IMR-90 (cell line): Measurements from ENCODE around the gene CKS1B. TPM values are rescaled to one million over a fixed set of nuclear protein-coding genes. Genes with fewer than 3 reads are reported as not detected.

Source experiments
- ATAC-seq: fragments of 200-7000 bp; cut with Tn5 transposase; 2 replicates; pipeline ENCODE4 v1.9.1; 2020; ENCODE audit warnings: low read depth, mild to moderate bottlenecking, moderate library complexity
- BruUV-seq: library from RNA; stranded (reverse); fragments of 400-500 nt; replicated peaks from 2 replicates; lab custom pipeline; 2021; lab: Mats Ljungman, UMichigan
- CTCF ChIA-PET: fragments of 300-600 bp; formaldehyde crosslinking; extraction: SDS; loops from one replicate; lab custom pipeline; 2021; ENCODE audit warnings: antibody characterized with exemption; lab: Yijun Ruan, JAX
- POLR2A ChIA-PET: fragments of 300-600 bp; sonication (Branson Sonifier 250); formaldehyde crosslinking; loops from one replicate; lab custom pipeline; 2022; ENCODE audit warnings: antibody characterized with exemption; ENCODE audit not compliant: unreplicated experiment; lab: Charles Lee
- DNase-seq: peaks from one replicate; pipeline ENCODE4 v3.0.0; 2013
- H2AFZ ChIP-seq: replicated peaks from 2 replicates; pipeline ENCODE3; 2013; ENCODE audit warnings: low read length, mild to moderate bottlenecking; ENCODE audit not compliant: poor library complexity
- H2AK5ac ChIP-seq: 2 replicates; pipeline ENCODE4 v1.6.1; 2013; ENCODE audit warnings: low read depth, low read length, inconsistent platforms
- H2AK9ac ChIP-seq: replicated peaks from 2 replicates; pipeline ENCODE3; 2013; ENCODE audit warnings: mild to moderate bottlenecking, low read depth, low read length, moderate library complexity; ENCODE audit not compliant: poor library complexity
- H2BK120ac ChIP-seq: 2 replicates; pipeline ENCODE4 v1.6.1; 2013; ENCODE audit warnings: low read depth, low read length, inconsistent platforms
- H2BK15ac ChIP-seq: 3 replicates; pipeline ENCODE4 v1.6.1; 2013; ENCODE audit warnings: low read depth, low read length, inconsistent platforms
- H2BK20ac ChIP-seq: 2 replicates; pipeline ENCODE4 v1.6.1; 2013; ENCODE audit warnings: low read depth, mild to moderate bottlenecking, inconsistent platforms, low read length, moderate library complexity
- H2BK5ac ChIP-seq: 2 replicates; pipeline ENCODE4 v1.6.1; 2013; ENCODE audit warnings: mild to moderate bottlenecking, low read depth, low read length, inconsistent platforms; ENCODE audit not compliant: poor library complexity, severe bottlenecking
- H3K14ac ChIP-seq: replicated peaks from 2 replicates; pipeline ENCODE4 v1.6.1; 2013; ENCODE audit warnings: low read depth, low read length, inconsistent platforms
- H3K18ac ChIP-seq: 2 replicates; pipeline ENCODE4 v1.6.1; 2013; ENCODE audit warnings: low read depth, low read length, control low read depth
- H3K23ac ChIP-seq: 2 replicates; pipeline ENCODE4 v1.6.1; 2013; ENCODE audit warnings: low read depth, low read length, inconsistent platforms
- H3K27ac ChIP-seq: 2 replicates; pipeline ENCODE4 v1.5.1; 2013; ENCODE audit warnings: mild to moderate bottlenecking, control low read depth, low read length; ENCODE audit not compliant: insufficient read depth
- H3K27me3 ChIP-seq: 2 replicates; pipeline ENCODE4 v1.6.1; 2013; ENCODE audit warnings: low read length; ENCODE audit not compliant: control insufficient read depth, insufficient read depth
- H3K36me3 ChIP-seq: 2 replicates; pipeline ENCODE4 v1.6.1; 2013; ENCODE audit warnings: low read length, mixed read lengths; ENCODE audit not compliant: control insufficient read depth, insufficient read depth
- H3K4ac ChIP-seq: 2 replicates; pipeline ENCODE4 v1.6.1; 2013; ENCODE audit warnings: low read depth, low read length, inconsistent platforms
- H3K4me1 ChIP-seq: 2 replicates; pipeline ENCODE4 v1.6.1; 2013; ENCODE audit warnings: low read length, mixed read lengths; ENCODE audit not compliant: control insufficient read depth, insufficient read depth
- H3K4me2 ChIP-seq: 2 replicates; pipeline ENCODE4 v1.6.1; 2013; ENCODE audit warnings: low read depth, mild to moderate bottlenecking, control low read depth, low read length, moderate library complexity
- H3K4me3 ChIP-seq: 2 replicates; pipeline ENCODE4 v1.5.1; 2013; ENCODE audit warnings: low read depth, mild to moderate bottlenecking, control low read depth, low read length, moderate library complexity; ENCODE audit not compliant: insufficient read depth
- H3K56ac ChIP-seq: 2 replicates; pipeline ENCODE4 v1.6.1; 2013; ENCODE audit warnings: low read length, inconsistent platforms; ENCODE audit not compliant: insufficient read depth; ENCODE audit errors: extremely low read depth
- H3K79me1 ChIP-seq, 2 experiments: 2 replicates each; pipeline ENCODE4 v1.6.1; 2013; ENCODE audit warnings: low read length in 2 of 2, inconsistent platforms in 1 of 2, low read depth in 1 of 2
- H3K9ac ChIP-seq: 2 replicates; pipeline ENCODE4 v1.6.1; 2013; ENCODE audit warnings: low read depth, low read length, control low read depth
- H3K9me1 ChIP-seq: 2 replicates; pipeline ENCODE4 v1.6.1; 2013; ENCODE audit warnings: low read length, inconsistent platforms; ENCODE audit not compliant: insufficient read depth
- H3K9me3 ChIP-seq: 2 replicates; pipeline ENCODE4 v1.6.1; 2013; ENCODE audit warnings: low read length; ENCODE audit not compliant: control insufficient read depth, insufficient read depth
- H4K20me1 ChIP-seq: 2 replicates; pipeline ENCODE4 v1.6.1; 2013; ENCODE audit warnings: low read length, inconsistent platforms; ENCODE audit not compliant: insufficient read depth
- H4K5ac ChIP-seq: 2 replicates; pipeline ENCODE4 v1.6.1; 2013; ENCODE audit warnings: mild to moderate bottlenecking, low read depth, low read length, control low read depth
- H4K8ac ChIP-seq, 2 experiments: 2 replicates each; pipeline ENCODE4 v1.6.1; 2013; ENCODE audit warnings: low read depth in 2 of 2, low read length in 2 of 2, control low read depth in 1 of 2, inconsistent platforms in 1 of 2
- H4K91ac ChIP-seq: 2 replicates; pipeline ENCODE4 v1.6.1; 2013; ENCODE audit warnings: low read depth, low read length, inconsistent platforms; ENCODE audit not compliant: insufficient read depth
- BHLHE40 ChIP-seq: fragments of 150-350 bp; IDR thresholded peaks from 2 replicates; pipeline ENCODE4 v1.6.1; 2016; ENCODE audit warnings: mild to moderate bottlenecking, low read depth, low read length
- CEBPB ChIP-seq: IDR thresholded peaks from 2 replicates; pipeline ENCODE4 v1.6.1; 2012; ENCODE audit warnings: low read depth, low read length, improper control_type of control experiment
- MAFK ChIP-seq: IDR thresholded peaks from 2 replicates; pipeline ENCODE4 v1.6.1; 2012; ENCODE audit warnings: low read depth, low read length, improper control_type of control experiment
- MXI1 ChIP-seq: IDR thresholded peaks from 2 replicates; pipeline ENCODE4 v1.6.1; 2012; ENCODE audit warnings: low read depth, mild to moderate bottlenecking, low read length, moderate library complexity, borderline replicate concordance
- NFE2L2 ChIP-seq: fragments of 150-350 bp; IDR thresholded peaks from 2 replicates; pipeline ENCODE4 v1.6.1; 2016; ENCODE audit warnings: low read depth, mild to moderate bottlenecking, low read length
- RAD21 ChIP-seq: IDR thresholded peaks from 2 replicates; pipeline ENCODE4 v1.6.1; 2012; ENCODE audit warnings: low read length, improper control_type of control experiment
- RCOR1 ChIP-seq: IDR thresholded peaks from 2 replicates; pipeline ENCODE4 v1.6.1; 2012; ENCODE audit warnings: mild to moderate bottlenecking, low read length, improper control_type of control experiment; ENCODE audit not compliant: insufficient replicate concordance
- RFX5 ChIP-seq: IDR thresholded peaks from 2 replicates; pipeline ENCODE4 v1.8.0; 2012; ENCODE audit warnings: low read depth, mild to moderate bottlenecking, low read length, moderate library complexity
- SMC3 ChIP-seq: fragments of 150-350 bp; IDR thresholded peaks from 2 replicates; pipeline ENCODE4 v1.6.1; 2016; ENCODE audit warnings: low read depth, mild to moderate bottlenecking, antibody characterized with exemption, low read length, moderate library complexity
- WGBS, 2 experiments: methylation state at CpG; one replicate each; pipeline versions ENCODE4 v1.1.5 to v1.1.7; 2013; ENCODE audit warnings: missing lambda C conversion rate in 2 of 2; ENCODE audit not compliant: insufficient read length in 1 of 2; ENCODE audit errors: extremely low coverage in 2 of 2; 5-methylcytosine and 5-hydroxymethylcytosine counted together
- dilution Hi-C: fragments of 300-500 bp; cut with HindIII; formaldehyde crosslinking; loops from one replicate; pipeline ENCODE4 v1.14.3; 2018; ENCODE audit warnings: low sequenced_read_pairs; ENCODE audit not compliant: unreplicated experiment
- in situ Hi-C: fragments of 300-500 bp; cut with MboI; formaldehyde crosslinking; loops from 3 replicates; pipeline ENCODE4 v1.14.3; 2019; ENCODE audit warnings: low sequenced_read_pairs, inconsistent platforms, mixed read lengths
- intact Hi-C: fragments of 100-400 bp; cut with micrococcal nuclease; formaldehyde crosslinking; loops from 2 replicates; pipeline ENCODE4 v1.10.0; 2022
- polyA plus RNA-seq, 3 experiments: library from polyadenylated mRNA; depleted of rRNA; stranded (reverse); fragments of >200 nt; gene quantifications; 2 replicates each; pipeline ENCODE4 v1.2.3, GENCODE V29; 2012; ENCODE audit warnings: low replicate concordance in 1 of 3
- total RNA-seq: library from RNA; depleted of rRNA; stranded (reverse); fragments of >200 nt; gene quantifications from 2 replicates; pipeline ENCODE4 v1.2.3, GENCODE V29; 2012
- TF ChIP-seq, protein P1 (sequence below): conservative IDR thresholded peaks from 2 replicates; pipeline ENCODE4 v1.5.1; 2012; ENCODE audit warnings: mild to moderate bottlenecking, low read depth, low read length, improper control_type of control experiment

The CKS1B gene
- total and polyA plus RNA-seq, 2 of the 4 experiments (the other 2 are of a cell fraction), result 140 to 195 TPM

DNA sequence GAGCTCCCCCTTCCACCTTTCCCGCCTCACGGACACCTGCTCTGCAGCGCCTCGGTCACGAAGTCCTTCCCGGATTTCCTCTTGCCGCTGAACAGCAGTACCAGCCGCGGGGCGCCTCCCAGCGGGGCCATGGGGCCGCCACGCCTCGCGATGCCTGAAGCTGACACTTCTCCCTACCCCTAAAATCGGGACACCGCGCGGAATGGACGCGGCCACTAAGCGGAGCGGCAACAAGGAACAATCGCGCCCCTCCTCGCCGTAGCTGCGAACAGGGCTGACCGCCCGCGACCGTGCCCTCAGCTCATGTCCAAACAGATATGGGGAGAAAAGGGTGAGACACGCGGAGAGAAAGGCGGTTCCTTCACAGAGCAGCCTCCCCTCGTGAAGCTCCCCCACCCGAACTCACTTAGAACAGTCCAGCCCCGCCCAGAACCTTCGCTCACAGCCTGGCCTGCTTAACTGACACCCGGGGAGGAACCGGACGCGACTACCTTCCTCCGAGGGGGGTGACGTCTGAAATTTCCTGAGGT, 37.9 kb upstream of the CKS1B start, which contains the start of gene PMVK (continued):
- TF ChIP-seq SMC3 (no peak), RAD21 (peak; percentile 24; the same call in 1 of the 2 replicates)

DNA sequence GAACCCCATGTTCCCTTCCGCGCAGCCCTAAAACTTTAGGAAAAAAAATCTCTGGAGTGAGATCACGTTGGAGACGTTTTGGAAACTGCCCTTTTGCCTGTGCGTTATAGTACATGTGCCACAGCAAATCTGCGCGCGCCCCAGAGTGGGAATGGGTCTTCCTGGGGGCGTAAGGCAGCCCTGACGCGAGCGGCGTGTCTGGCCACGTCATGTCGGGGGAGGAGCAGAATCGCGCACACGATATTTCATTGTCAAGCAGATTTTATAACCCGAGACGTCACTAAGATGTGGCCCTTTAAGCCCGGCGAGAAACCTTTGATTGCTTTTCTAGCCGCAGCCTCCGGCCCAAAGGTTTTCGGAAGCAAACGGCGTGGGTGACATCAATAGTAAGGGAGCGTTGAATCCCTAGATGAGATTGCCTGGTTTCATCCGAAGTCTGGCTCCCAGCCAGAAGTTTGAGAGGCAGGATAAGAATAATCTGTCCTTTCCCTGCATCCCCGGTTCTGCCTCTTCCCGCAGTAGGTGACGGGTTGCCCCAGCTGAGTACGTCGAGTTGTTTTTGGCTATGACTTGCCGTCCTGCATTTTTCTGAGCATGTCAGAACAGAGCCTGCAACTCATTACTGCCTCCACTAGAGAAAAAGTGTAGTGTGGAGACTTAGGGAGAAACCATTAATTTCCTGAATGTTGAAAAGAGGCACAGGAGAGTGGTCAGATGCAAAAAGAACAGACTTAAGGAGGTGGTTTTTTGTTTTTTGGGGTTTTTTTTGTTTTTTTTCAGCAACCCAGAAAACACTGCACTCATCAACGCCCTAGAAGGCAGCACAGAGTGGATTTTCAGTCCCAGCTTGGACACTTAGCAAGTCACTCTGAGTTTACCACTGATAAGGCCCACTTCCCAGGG, 37.1 kb upstream of the CKS1B start:
- H3K23ac ChIP-seq, result peak overlapping the region; percentile 43
- no peak overlapping the region; the same call in 1 of the 2 replicates for H2AK5ac ChIP-seq
- H3K18ac ChIP-seq, result peak overlapping the region; percentile 80
- DNase-seq (peak; percentile 97), ATAC-seq (peak; percentile 85)
- peak overlapping the region; percentile 90 for H3K4ac ChIP-seq
- in situ Hi-C loops (no loop called here), dilution Hi-C loops (no loop called here), intact Hi-C loops (loop anchor here (1.0 to 2.0 kb wide), 2 partner anchors 63 to 378 kb away; no protein-coding TSS in a partner anchor)
- peak overlapping the region; percentile 96 for H3K9ac ChIP-seq
- H3K79me1 ChIP-seq, result peaks cover 0 to 14% of the 10 kb centered on the region in 2 experiments; a peak in 2 of 4 replicates
- H3K9me3 ChIP-seq, result no peaks in the 10 kb centered on the region
- ChIA-PET POLR2A (interaction anchor here (1.0 kb wide), 1 partner anchor 19 kb away, joined by 4 read pairs; the partner anchor contains the start of gene PBXIP1), CTCF (interaction anchor here (1.0 kb wide), 1 partner anchor 19 kb away, joined by 3 read pairs; the partner anchor contains the start of gene PBXIP1)
- peaks cover 2% of the 10 kb centered on the region for H3K4me1 ChIP-seq
- H3K9me1 ChIP-seq, result peaks cover 11% of the 10 kb centered on the region; the same call in 1 of the 2 replicates
- H2BK5ac ChIP-seq, result peak overlapping the region; percentile 98
- whole genome bisulfite sequencing, 2 experiments, result 0% methylated on average over 13 of the region's 36 CpGs; no CpG with 5 or more reads in 1 of the 2 experiments
- peak overlapping the region; percentile 63 for H3K4me3 ChIP-seq
- peak overlapping the region; percentile 81 for H3K4me2 ChIP-seq
- H3K14ac ChIP-seq, result peak overlapping the region; percentile 93
- no peaks in the 10 kb centered on the region for H3K27me3 ChIP-seq
- H3K27ac ChIP-seq, result peak overlapping the region; percentile 94
- peak overlapping the region; percentile 95 for H4K91ac ChIP-seq
- H2BK120ac ChIP-seq, result peak overlapping the region; percentile 97
- peak overlapping the region; percentile 56 for H4K5ac ChIP-seq
- H2BK20ac ChIP-seq, result peak overlapping the region; percentile 95
- H2AFZ ChIP-seq, result peak overlapping the region; percentile 99
- H3K56ac ChIP-seq, result peak overlapping the region; percentile 99
- no peaks in the 10 kb centered on the region for H4K20me1 ChIP-seq
- no TSS peak for BruUV-seq
- H2AK9ac ChIP-seq, result peak overlapping the region; percentile 47
- H4K8ac ChIP-seq, result peak overlapping the region; percentile 71 to 93
- peak overlapping the region; percentile 67; the same call in 2 of the 3 replicates for H2BK15ac ChIP-seq
- H3K36me3 ChIP-seq, result no peaks in the 10 kb centered on the region
- no peak for TF ChIP-seq RAD21
- TF ChIP-seq, protein P1, sequence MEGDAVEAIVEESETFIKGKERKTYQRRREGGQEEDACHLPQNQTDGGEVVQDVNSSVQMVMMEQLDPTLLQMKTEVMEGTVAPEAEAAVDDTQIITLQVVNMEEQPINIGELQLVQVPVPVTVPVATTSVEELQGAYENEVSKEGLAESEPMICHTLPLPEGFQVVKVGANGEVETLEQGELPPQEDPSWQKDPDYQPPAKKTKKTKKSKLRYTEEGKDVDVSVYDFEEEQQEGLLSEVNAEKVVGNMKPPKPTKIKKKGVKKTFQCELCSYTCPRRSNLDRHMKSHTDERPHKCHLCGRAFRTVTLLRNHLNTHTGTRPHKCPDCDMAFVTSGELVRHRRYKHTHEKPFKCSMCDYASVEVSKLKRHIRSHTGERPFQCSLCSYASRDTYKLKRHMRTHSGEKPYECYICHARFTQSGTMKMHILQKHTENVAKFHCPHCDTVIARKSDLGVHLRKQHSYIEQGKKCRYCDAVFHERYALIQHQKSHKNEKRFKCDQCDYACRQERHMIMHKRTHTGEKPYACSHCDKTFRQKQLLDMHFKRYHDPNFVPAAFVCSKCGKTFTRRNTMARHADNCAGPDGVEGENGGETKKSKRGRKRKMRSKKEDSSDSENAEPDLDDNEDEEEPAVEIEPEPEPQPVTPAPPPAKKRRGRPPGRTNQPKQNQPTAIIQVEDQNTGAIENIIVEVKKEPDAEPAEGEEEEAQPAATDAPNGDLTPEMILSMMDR, result peak; percentile 13; the same call in 1 of the 2 replicates
- peak; percentile 37; the same call in 1 of the 2 replicates for TF ChIP-seq RFX5
- peak; percentile 97 for TF ChIP-seq BHLHE40
- peak; percentile 3; the same call in 1 of the 2 replicates for TF ChIP-seq NFE2L2
- TF ChIP-seq MXI1, result no peak
- TF ChIP-seq SMC3, result no peak
- no peak for TF ChIP-seq MAFK
- TF ChIP-seq RCOR1, result no peak
- 0 out of 2 replicates have a peak, but pooled peaks have one; percentile 4 for TF ChIP-seq CEBPB
